ENCODE results near the gene SLC4A1.

DNA sequence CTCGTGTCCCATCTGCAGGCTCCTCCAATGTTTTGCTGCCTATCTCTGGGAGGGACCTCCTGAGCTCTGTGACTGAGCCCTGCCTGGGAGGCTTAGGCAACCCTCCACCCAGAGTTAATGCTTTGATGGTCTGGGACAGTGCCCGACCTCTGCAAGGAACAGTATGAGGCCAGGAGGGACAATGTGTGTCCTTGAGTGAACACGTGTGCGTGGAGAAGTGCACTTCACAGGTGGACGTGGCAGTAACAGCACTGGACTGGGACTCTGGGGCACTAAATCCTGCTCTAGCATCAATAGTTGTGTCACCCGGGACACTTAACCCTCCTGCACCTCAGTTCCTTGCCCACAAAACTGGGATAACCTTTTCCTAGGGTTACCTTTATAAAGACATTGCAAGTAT lies 53.0 kb downstream of the SLC4A1 start:
- TF ChIP-seq, protein P1, sequence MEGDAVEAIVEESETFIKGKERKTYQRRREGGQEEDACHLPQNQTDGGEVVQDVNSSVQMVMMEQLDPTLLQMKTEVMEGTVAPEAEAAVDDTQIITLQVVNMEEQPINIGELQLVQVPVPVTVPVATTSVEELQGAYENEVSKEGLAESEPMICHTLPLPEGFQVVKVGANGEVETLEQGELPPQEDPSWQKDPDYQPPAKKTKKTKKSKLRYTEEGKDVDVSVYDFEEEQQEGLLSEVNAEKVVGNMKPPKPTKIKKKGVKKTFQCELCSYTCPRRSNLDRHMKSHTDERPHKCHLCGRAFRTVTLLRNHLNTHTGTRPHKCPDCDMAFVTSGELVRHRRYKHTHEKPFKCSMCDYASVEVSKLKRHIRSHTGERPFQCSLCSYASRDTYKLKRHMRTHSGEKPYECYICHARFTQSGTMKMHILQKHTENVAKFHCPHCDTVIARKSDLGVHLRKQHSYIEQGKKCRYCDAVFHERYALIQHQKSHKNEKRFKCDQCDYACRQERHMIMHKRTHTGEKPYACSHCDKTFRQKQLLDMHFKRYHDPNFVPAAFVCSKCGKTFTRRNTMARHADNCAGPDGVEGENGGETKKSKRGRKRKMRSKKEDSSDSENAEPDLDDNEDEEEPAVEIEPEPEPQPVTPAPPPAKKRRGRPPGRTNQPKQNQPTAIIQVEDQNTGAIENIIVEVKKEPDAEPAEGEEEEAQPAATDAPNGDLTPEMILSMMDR (conservative IDR thresholded peaks at IDR 0.05; ENCODE audit: low read depth in 2 of 2): no peak
- TF ChIP-seq REST (IDR thresholded peaks at IDR 0.05; ENCODE audit: unreplicated experiment): no peak
- no peak for TF ChIP-seq POLR2AphosphoS5 (IDR thresholded peaks at IDR 0.05; ENCODE audit: low read depth)
- TF ChIP-seq STAT1 (IDR thresholded peaks at IDR 0.05; ENCODE audit: unreplicated experiment): no peak
- no peak for TF ChIP-seq EZH2 (IDR thresholded peaks at IDR 0.05; ENCODE audit: low read depth, unreplicated experiment)
- TF ChIP-seq ZNF114 (CRISPR knock-in tag; IDR thresholded peaks at IDR 0.05): no peak
- no peak for TF ChIP-seq EZH2phosphoT487 (IDR thresholded peaks at IDR 0.05; ENCODE audit: unreplicated experiment)

All from GM23338 (cell line).